Measurements from ENCODE around the gene DYRK1B.

- TF ChIP-seq POLR2A (IDR thresholded peaks at IDR 0.05; ENCODE audit: low read depth, low read length) (peak; percentile 5; the same call in 1 of the 2 replicates), TAF1 (IDR thresholded peaks at IDR 0.05; ENCODE audit: low read depth, low read length) (no peak)
Observed at GRCh38 chr19:39833464-39834286, at the start of gene DYRK1B.
